ENCODE data around the gene HTRA2.

DNA sequence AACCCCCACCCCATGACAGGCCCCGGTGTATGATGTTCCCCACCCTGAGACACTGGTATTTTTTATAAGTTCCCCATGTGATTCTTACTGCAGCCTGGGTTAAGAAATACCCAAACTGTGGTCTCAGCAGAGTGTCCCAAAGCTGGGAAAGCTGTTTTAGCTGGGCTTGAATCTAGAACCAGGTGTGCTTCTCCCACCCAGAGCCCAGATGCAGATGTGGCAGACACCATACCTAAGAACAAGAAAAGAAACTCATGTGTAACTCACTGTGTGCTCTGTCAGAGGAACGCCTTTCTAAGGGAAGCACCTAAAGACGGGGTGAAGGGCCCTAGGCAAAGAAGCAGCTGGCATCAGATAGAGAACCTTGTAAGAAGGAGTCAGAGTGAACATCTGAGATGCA is 48.7 kb downstream of the HTRA2 start:
- TF ChIP-seq, protein P1, sequence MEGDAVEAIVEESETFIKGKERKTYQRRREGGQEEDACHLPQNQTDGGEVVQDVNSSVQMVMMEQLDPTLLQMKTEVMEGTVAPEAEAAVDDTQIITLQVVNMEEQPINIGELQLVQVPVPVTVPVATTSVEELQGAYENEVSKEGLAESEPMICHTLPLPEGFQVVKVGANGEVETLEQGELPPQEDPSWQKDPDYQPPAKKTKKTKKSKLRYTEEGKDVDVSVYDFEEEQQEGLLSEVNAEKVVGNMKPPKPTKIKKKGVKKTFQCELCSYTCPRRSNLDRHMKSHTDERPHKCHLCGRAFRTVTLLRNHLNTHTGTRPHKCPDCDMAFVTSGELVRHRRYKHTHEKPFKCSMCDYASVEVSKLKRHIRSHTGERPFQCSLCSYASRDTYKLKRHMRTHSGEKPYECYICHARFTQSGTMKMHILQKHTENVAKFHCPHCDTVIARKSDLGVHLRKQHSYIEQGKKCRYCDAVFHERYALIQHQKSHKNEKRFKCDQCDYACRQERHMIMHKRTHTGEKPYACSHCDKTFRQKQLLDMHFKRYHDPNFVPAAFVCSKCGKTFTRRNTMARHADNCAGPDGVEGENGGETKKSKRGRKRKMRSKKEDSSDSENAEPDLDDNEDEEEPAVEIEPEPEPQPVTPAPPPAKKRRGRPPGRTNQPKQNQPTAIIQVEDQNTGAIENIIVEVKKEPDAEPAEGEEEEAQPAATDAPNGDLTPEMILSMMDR (IDR thresholded peaks at IDR 0.05), result no peak
- TF ChIP-seq POLR2A (IDR thresholded peaks at IDR 0.05), result no peak
